Measurements from ENCODE around the gene LZTR1.

The LZTR1 gene

DNA sequence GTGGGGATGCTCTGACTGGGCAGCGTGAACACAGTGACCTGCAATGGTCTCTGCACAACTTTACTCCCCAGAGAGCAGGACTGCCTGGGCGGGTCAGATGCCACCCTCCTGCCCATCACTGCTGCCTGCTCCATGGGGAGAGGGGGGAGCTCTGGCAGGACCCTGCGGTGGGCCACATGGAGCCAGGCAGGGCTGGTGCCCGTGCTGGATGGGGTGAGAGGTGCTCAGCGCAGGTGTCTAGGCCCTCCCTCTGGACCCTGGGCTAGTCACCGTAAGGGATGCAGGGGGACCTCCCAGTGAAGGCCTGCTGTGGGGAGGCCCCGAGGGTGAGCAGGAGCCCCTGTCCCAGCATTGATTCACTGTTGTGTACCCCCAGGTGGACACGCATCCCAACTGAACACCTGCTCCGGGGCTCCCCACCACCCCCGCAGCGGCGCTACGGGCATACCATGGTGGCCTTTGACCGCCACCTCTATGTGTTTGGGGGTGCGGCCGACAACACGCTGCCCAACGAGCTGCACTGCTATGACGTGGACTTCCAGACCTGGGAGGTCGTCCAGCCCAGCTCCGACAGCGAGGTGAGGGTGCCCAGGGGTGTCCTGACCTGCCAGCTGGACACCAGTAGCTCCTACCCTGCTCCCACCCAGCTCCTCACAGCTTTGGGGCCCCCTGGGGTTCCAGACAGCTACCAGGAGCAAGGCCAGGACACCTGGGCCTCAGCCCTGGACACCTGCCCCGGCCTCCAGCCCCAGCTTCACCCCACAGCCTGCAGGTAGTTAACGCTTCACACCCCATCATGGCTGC is 9.4 kb downstream of the LZTR1 start:
- H3K27ac ChIP-seq (ENCODE audit: low read depth, low read length), result no peak overlapping the region
- H3K4me1 ChIP-seq (ENCODE audit: control insufficient read depth in 1 of 2, insufficient read depth in 2 of 2, low read length in 2 of 2), result no peaks in the 10 kb centered on the region
- H3K9me3 ChIP-seq (ENCODE audit: control insufficient read depth in 1 of 2, low read length in 2 of 2), result no peaks in the 10 kb centered on the region
- H3K36me3 ChIP-seq (ENCODE audit: control insufficient read depth in 1 of 2, insufficient read depth in 2 of 2, low read length in 2 of 2), result peaks cover 21 to 67% of the 10 kb centered on the region in 2 donors
- H3K9ac ChIP-seq (ENCODE audit: low read depth in 1 of 2, low read length in 2 of 2), result no peak overlapping the region
- no peak overlapping the region for H3K4me3 ChIP-seq (ENCODE audit: low read depth in 1 of 2, low read length in 2 of 2)
- H3K27me3 ChIP-seq (ENCODE audit: control insufficient read depth in 1 of 2, insufficient read depth in 2 of 2, low read length in 2 of 2), result no peaks in the 10 kb centered on the region

GRCh38 chr22:20992056-20992442 is 10.0 kb downstream of the LZTR1 start:
- no peak overlapping the region for H3K9ac ChIP-seq (ENCODE audit: low read depth in 1 of 2, low read length in 2 of 2)
- H3K27me3 ChIP-seq (ENCODE audit: control insufficient read depth in 1 of 2, insufficient read depth in 2 of 2, low read length in 2 of 2), result no peaks in the 10 kb centered on the region
- H3K36me3 ChIP-seq (ENCODE audit: control insufficient read depth in 1 of 2, insufficient read depth in 2 of 2, low read length in 2 of 2), result peaks cover 21 to 69% of the 10 kb centered on the region in 2 donors
- no peaks in the 10 kb centered on the region for H3K9me3 ChIP-seq (ENCODE audit: control insufficient read depth in 1 of 2, low read length in 2 of 2)
- no peak overlapping the region for H3K27ac ChIP-seq (ENCODE audit: low read depth, low read length)
- H3K4me3 ChIP-seq (ENCODE audit: low read depth in 1 of 2, low read length in 2 of 2), result no peak overlapping the region
- no peaks in the 10 kb centered on the region for H3K4me1 ChIP-seq (ENCODE audit: control insufficient read depth in 1 of 2, insufficient read depth in 2 of 2, low read length in 2 of 2)

DNA sequence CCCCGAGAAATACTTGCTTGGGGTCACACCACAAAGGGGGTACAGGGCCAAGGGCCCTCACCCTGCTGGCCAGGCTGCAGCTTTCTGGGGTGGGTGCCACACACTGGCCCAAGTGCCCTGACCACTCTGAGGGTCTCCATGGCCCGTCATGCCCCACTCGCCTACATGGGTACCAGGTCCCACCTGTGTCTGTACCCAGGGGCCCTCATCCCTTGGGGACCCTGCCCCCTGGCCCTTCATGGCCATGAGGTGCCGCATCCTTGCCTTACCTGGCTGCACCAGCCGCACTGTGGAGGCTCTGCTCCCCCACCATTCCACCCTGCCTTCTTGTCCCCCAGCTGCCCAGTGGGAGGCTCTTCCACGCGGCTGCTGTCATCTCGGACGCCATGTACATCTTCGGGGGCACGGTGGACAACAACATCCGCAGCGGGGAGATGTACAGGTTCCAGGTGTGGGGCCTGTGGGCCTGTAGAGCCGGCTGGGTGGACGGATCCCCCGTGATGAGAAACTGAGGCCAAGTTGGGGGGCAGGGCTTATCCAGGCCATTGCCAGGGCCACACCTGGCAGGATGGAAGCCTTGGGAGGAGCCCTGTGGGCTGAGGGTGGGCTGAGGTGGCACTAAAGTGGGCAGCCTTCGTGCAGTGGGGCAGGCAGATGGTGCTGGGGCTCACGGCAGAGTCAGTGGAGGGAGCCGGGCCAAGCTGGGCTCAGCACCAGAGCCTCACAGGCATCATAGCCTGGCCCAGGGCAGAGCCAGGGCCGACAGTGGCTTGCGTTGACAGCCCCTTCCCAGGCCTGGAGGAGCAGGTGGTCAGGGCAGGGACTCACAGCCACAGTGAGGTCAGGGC is 10.6 kb downstream of the LZTR1 start:
- Histone ChIP-seq H3K27ac (ENCODE audit: low read depth, low read length) (no peak overlapping the region), H3K4me1 (ENCODE audit: control insufficient read depth in 1 of 2, insufficient read depth in 2 of 2, low read length in 2 of 2) (no peaks in the 10 kb centered on the region), H3K9ac (ENCODE audit: low read depth in 1 of 2, low read length in 2 of 2) (no peak overlapping the region), H3K4me3 (ENCODE audit: low read depth in 1 of 2, low read length in 2 of 2) (no peak overlapping the region), H3K27me3 (ENCODE audit: control insufficient read depth in 1 of 2, insufficient read depth in 2 of 2, low read length in 2 of 2) (no peaks in the 10 kb centered on the region), H3K9me3 (ENCODE audit: control insufficient read depth in 1 of 2, low read length in 2 of 2) (no peaks in the 10 kb centered on the region), H3K36me3 (ENCODE audit: control insufficient read depth in 1 of 2, insufficient read depth in 2 of 2, low read length in 2 of 2) (peaks cover 21 to 73% of the 10 kb centered on the region in 2 donors)

DNA sequence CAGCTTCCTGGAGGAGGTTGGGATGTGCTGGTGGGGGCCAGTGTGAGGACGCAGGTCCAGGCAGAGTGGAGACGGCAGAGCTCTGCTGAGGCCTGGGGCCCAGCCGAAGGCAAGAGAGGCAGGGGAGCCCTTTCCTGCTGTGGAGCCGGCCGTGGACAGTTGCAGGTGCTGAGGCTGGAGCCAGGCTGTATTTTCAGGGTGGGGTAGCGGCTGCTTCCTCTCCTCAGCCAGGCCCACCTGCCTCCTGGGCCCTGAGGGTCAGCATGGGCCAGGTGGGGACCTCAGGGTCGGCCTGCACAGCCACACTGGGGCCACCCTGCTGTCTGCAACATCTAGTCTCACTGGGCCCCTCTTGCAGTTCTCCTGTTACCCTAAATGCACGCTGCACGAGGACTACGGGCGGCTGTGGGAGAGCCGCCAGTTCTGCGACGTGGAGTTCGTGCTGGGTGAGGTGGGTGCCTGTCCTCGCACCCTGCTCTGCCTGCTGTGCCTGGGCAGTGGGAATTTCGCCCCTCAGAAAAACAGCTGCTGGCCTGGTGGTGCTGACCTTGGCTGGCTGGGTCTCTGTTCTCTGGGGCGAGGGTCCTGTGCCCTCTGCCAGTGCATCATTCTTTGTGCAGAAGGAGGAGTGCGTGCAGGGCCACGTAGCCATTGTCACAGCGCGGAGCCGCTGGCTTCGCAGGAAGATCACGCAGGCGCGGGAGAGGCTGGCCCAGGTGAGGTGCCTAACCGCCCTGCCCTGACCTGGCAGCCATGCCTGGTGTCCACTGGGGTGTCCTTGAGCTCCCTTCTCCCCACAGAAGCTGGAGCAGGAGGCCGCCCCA is 11.4 kb downstream of the LZTR1 start:
- H3K36me3 ChIP-seq (ENCODE audit: control insufficient read depth in 1 of 2, insufficient read depth in 2 of 2, low read length in 2 of 2), result peaks cover 18 to 73% of the 10 kb centered on the region in 2 donors
- no peaks in the 10 kb centered on the region for H3K27me3 ChIP-seq (ENCODE audit: control insufficient read depth in 1 of 2, insufficient read depth in 2 of 2, low read length in 2 of 2)
- H3K9ac ChIP-seq (ENCODE audit: low read depth in 1 of 2, low read length in 2 of 2), result no peak overlapping the region
- H3K4me1 ChIP-seq (ENCODE audit: control insufficient read depth in 1 of 2, insufficient read depth in 2 of 2, low read length in 2 of 2), result no peaks in the 10 kb centered on the region
- no peak overlapping the region for H3K4me3 ChIP-seq (ENCODE audit: low read depth in 1 of 2, low read length in 2 of 2)
- no peak overlapping the region for H3K27ac ChIP-seq (ENCODE audit: low read depth, low read length)
- no peaks in the 10 kb centered on the region for H3K9me3 ChIP-seq (ENCODE audit: control insufficient read depth in 1 of 2, low read length in 2 of 2)

DNA sequence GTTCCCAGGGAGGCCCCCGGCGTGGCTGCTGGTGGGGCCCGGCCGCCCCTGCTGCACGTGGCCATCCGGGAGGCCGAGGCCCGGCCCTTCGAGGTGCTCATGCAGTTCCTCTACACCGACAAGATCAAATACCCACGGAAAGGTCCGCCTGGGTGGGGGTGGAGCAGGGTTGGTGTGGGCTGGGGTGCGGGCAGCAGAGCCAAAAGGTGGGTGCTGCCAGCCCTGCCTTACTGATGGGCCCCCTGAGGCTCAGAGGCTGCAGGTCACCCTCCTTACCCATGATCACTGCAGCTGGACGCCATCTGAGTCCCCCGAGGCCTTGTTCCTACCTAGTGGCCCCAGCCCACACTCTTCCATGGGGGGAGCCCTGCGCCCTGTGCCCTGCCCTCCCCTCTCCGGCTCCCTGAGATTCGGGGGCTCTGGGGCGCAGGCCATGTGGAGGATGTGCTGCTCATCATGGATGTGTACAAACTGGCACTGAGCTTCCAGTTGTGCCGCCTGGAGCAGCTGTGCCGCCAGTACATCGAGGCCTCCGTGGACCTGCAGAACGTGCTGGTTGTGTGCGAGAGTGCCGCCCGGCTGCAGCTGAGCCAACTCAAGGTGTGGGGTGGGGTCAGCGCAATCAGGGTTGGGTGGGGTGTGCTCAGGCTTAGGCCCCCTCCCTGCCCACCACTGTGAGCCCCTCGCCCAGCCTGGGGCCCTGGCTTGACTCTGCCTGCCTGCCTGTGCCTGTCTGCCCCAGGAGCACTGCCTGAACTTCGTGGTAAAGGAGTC is 12.2 kb downstream of the LZTR1 start:
- Histone ChIP-seq H3K9me3 (ENCODE audit: control insufficient read depth in 1 of 2, low read length in 2 of 2) (no peaks in the 10 kb centered on the region), H3K27me3 (ENCODE audit: control insufficient read depth in 1 of 2, insufficient read depth in 2 of 2, low read length in 2 of 2) (no peaks in the 10 kb centered on the region), H3K36me3 (ENCODE audit: control insufficient read depth in 1 of 2, insufficient read depth in 2 of 2, low read length in 2 of 2) (peaks cover 18 to 80% of the 10 kb centered on the region in 2 donors), H3K4me3 (ENCODE audit: low read depth in 1 of 2, low read length in 2 of 2) (no peak overlapping the region), H3K27ac (ENCODE audit: low read depth, low read length) (no peak overlapping the region), H3K4me1 (ENCODE audit: control insufficient read depth in 1 of 2, insufficient read depth in 2 of 2, low read length in 2 of 2) (no peaks in the 10 kb centered on the region), H3K9ac (ENCODE audit: low read depth in 1 of 2, low read length in 2 of 2) (no peak overlapping the region)

GRCh38 chr22:20994902-20995241 is 12.8 kb downstream of the LZTR1 start:
- Histone ChIP-seq H3K36me3 (ENCODE audit: control insufficient read depth in 1 of 2, insufficient read depth in 2 of 2, low read length in 2 of 2) (peaks cover 18 to 86% of the 10 kb centered on the region in 2 donors), H3K27me3 (ENCODE audit: control insufficient read depth in 1 of 2, insufficient read depth in 2 of 2, low read length in 2 of 2) (no peaks in the 10 kb centered on the region), H3K4me1 (ENCODE audit: control insufficient read depth in 1 of 2, insufficient read depth in 2 of 2, low read length in 2 of 2) (peaks cover under 1 to 5% of the 10 kb centered on the region in 2 donors), H3K27ac (ENCODE audit: low read depth, low read length) (no peak overlapping the region), H3K9ac (ENCODE audit: low read depth in 1 of 2, low read length in 2 of 2) (no peak overlapping the region), H3K4me3 (ENCODE audit: low read depth in 1 of 2, low read length in 2 of 2) (no peak overlapping the region), H3K9me3 (ENCODE audit: control insufficient read depth in 1 of 2, low read length in 2 of 2) (no peaks in the 10 kb centered on the region)

- Histone ChIP-seq H3K9me3 (ENCODE audit: control insufficient read depth in 1 of 2, low read length in 2 of 2) (no peaks in the 10 kb centered on the region), H3K36me3 (ENCODE audit: control insufficient read depth in 1 of 2, insufficient read depth in 2 of 2, low read length in 2 of 2) (peaks cover 18 to 85% of the 10 kb centered on the region in 2 donors), H3K27me3 (ENCODE audit: control insufficient read depth in 1 of 2, insufficient read depth in 2 of 2, low read length in 2 of 2) (no peaks in the 10 kb centered on the region), H3K4me3 (ENCODE audit: low read depth in 1 of 2, low read length in 2 of 2) (no peak overlapping the region), H3K9ac (ENCODE audit: low read depth in 1 of 2, low read length in 2 of 2) (no peak overlapping the region), H3K27ac (ENCODE audit: low read depth, low read length) (no peak overlapping the region), H3K4me1 (ENCODE audit: control insufficient read depth in 1 of 2, insufficient read depth in 2 of 2, low read length in 2 of 2) (peaks cover 6 to 11% of the 10 kb centered on the region in 2 donors)
Observed at GRCh38 chr22:20995329-20996030, 13.4 kb downstream of the LZTR1 start.

GRCh38 chr22:20996031-20996410 is 13.9 kb downstream of the LZTR1 start:
- peaks cover 18 to 80% of the 10 kb centered on the region in 2 donors for H3K36me3 ChIP-seq (ENCODE audit: control insufficient read depth in 1 of 2, insufficient read depth in 2 of 2, low read length in 2 of 2)
- H3K27me3 ChIP-seq (ENCODE audit: control insufficient read depth in 1 of 2, insufficient read depth in 2 of 2, low read length in 2 of 2), result no peaks in the 10 kb centered on the region
- H3K27ac ChIP-seq (ENCODE audit: low read depth, low read length), result no peak overlapping the region
- H3K9ac ChIP-seq (ENCODE audit: low read depth in 1 of 2, low read length in 2 of 2), result no peak overlapping the region
- peaks cover 12 to 16% of the 10 kb centered on the region in 2 donors for H3K4me1 ChIP-seq (ENCODE audit: control insufficient read depth in 1 of 2, insufficient read depth in 2 of 2, low read length in 2 of 2)
- no peak overlapping the region for H3K4me3 ChIP-seq (ENCODE audit: low read depth in 1 of 2, low read length in 2 of 2)
- no peaks in the 10 kb centered on the region for H3K9me3 ChIP-seq (ENCODE audit: control insufficient read depth in 1 of 2, low read length in 2 of 2)
